Measurements from ENCODE around the gene MINDY4B. TPM values are rescaled to one million over a fixed set of nuclear protein-coding genes. Genes with fewer than 3 reads are reported as not detected.

MINDY4B gene
- total and polyA plus RNA-seq, 2 of the 8 experiments (the other 6 are each of a cell fraction or from before 2014, with no cell fraction given): not detected

GRCh38 chr3:150874666-150875219, 30.5 kb downstream of the MINDY4B start:
- no peak overlapping the region for H4K91ac ChIP-seq (replicated peaks; ENCODE audit: insufficient read length, low read length)
- no peak overlapping the region for H3K18ac ChIP-seq (ENCODE audit: extremely low read depth, low read length)
- no peak overlapping the region for H2BK20ac ChIP-seq (ENCODE audit: low read length)
- no peak overlapping the region for H3K4me3 ChIP-seq (ENCODE audit: extremely low read depth in 1 of 4, insufficient read depth in 2 of 4, low read depth in 3 of 4, low read length in 4 of 4)
- no peak overlapping the region for H4K5ac ChIP-seq (ENCODE audit: insufficient read length, low read depth, low read length)
- POLR2A ChIA-PET (ENCODE audit: partially characterized antibody): no interaction called here
- no peak overlapping the region for H2BK15ac ChIP-seq (ENCODE audit: low read length)
- DNase-seq (ENCODE audit: low read depth in 1 of 2, low spot score in 2 of 2) (no peak), FAIRE-seq (no peak)
- no peak overlapping the region for H3K14ac ChIP-seq (ENCODE audit: insufficient read length)
- no peak overlapping the region for H3K27ac ChIP-seq (ENCODE audit: low read depth, low read length)
- CTCF ChIA-PET (ENCODE audit: partially characterized antibody): interaction anchor here (0.6 to 3.3 kb wide), 8 partner anchors 11 to 268 kb away, joined by 3 to 17 read pairs (median 3); partner anchors contain the start of gene MED12L
- H3K23ac ChIP-seq (ENCODE audit: insufficient read length): no peak overlapping the region
- no peaks in the 10 kb centered on the region for H3K9me3 ChIP-seq (ENCODE audit: insufficient read depth in 2 of 2, low read depth in 1 of 2, low read length in 1 of 2)
- H3K4me1 ChIP-seq (replicated peaks in 1 of 4; ENCODE audit: control insufficient read depth in 3 of 4, insufficient read depth in 4 of 4, low read length in 3 of 4): no peaks in the 10 kb centered on the region
- H2AFZ ChIP-seq (ENCODE audit: low read length): no peak overlapping the region
- no peaks in the 10 kb centered on the region for H3K36me3 ChIP-seq (ENCODE audit: control insufficient read depth in 2 of 4, insufficient read depth in 4 of 4, low read length in 3 of 4)
- no peak overlapping the region for H3K4ac ChIP-seq (replicated peaks; ENCODE audit: insufficient read length, low read depth, low read length)
- no peak overlapping the region for H3K9ac ChIP-seq (replicated peaks in 1 of 4; ENCODE audit: extremely low read depth in 1 of 4, low read depth in 3 of 4, low read length in 3 of 4)
- H2AK5ac ChIP-seq (ENCODE audit: low read depth, low read length): no peak overlapping the region
- no peaks in the 10 kb centered on the region for H4K20me1 ChIP-seq (replicated peaks in 1 of 2; ENCODE audit: control insufficient read depth in 1 of 2, insufficient read depth in 2 of 2, low read length in 2 of 2)
- H3K79me2 ChIP-seq (ENCODE audit: control insufficient read depth in 1 of 2, insufficient read depth in 2 of 2, low read length in 2 of 2): no peaks in the 10 kb centered on the region
- 87% methylated on average over 1 of the region's 1 CpG; no CpG with 5 or more reads in 1 of the 2 experiments for WGBS, 2 experiments (ENCODE audit: extremely low coverage in 1 of 2, insufficient coverage in 1 of 2, insufficient read length in 1 of 2, insufficient replicate concordance in 2 of 2, low coverage in 1 of 2, low lambda C conversion rate in 2 of 2, missing lambda C conversion rate in 1 of 2)
- H3K4me2 ChIP-seq (ENCODE audit: insufficient read depth in 1 of 2, low read depth in 2 of 2, low read length in 2 of 2): no peak overlapping the region
- no peak overlapping the region for H4K8ac ChIP-seq (ENCODE audit: extremely low read depth, insufficient read depth, low read length)
- H3K56ac ChIP-seq (replicated peaks; ENCODE audit: insufficient read length, low read depth, low read length): no peak overlapping the region
- H2BK5ac ChIP-seq (ENCODE audit: low read depth, low read length): no peak overlapping the region
- H3K23me2 ChIP-seq (ENCODE audit: low read depth, low read length): no peaks in the 10 kb centered on the region
- H3K79me1 ChIP-seq (ENCODE audit: low read depth, low read length): no peaks in the 10 kb centered on the region
- no peak overlapping the region for H2BK12ac ChIP-seq (ENCODE audit: low read depth, low read length)
- no peak overlapping the region for H2BK120ac ChIP-seq (replicated peaks; ENCODE audit: low read depth, low read length)
- H3K27me3 ChIP-seq (replicated peaks in 1 of 4; ENCODE audit: control insufficient read depth in 3 of 4, extremely low read depth in 1 of 4, insufficient read depth in 3 of 4, low read length in 3 of 4): no peaks in the 10 kb centered on the region
- TF ChIP-seq KDM4A (IDR thresholded peaks at IDR 0.05; ENCODE audit: low read depth, low read length, severe bottlenecking): no peak
- TF ChIP-seq CEBPB (IDR thresholded peaks at IDR 0.05; ENCODE audit: low read depth, low read length): no peak
- no peak for TF ChIP-seq RNF2 (IDR thresholded peaks at IDR 0.05; ENCODE audit: borderline replicate concordance, low read depth, low read length, missing control alignments, poor library complexity, severe bottlenecking)
- TF ChIP-seq ATF2 (IDR thresholded peaks at IDR 0.05; ENCODE audit: low read length): no peak
- TF ChIP-seq SUZ12 (IDR thresholded peaks at IDR 0.05; ENCODE audit: low read length): no peak
- TF ChIP-seq GABPA (IDR thresholded peaks at IDR 0.05; ENCODE audit: borderline replicate concordance, insufficient read depth, low read length): no peak
- no peak for TF ChIP-seq JUN (IDR thresholded peaks at IDR 0.05; ENCODE audit: low read depth, low read length)
- TF ChIP-seq CREB1 (IDR thresholded peaks at IDR 0.05): no peak
- no peak for TF ChIP-seq ASH2L (IDR thresholded peaks at IDR 0.05; ENCODE audit: low read length)
- TF ChIP-seq POU5F1 (IDR thresholded peaks at IDR 0.05; ENCODE audit: low read depth, low read length): no peak
- no peak for TF ChIP-seq BCL11A (IDR thresholded peaks at IDR 0.05; ENCODE audit: low read depth in 2 of 2, low read length in 2 of 2)
- TF ChIP-seq ZNF274 (IDR thresholded peaks at IDR 0.05; ENCODE audit: borderline replicate concordance, extremely low read depth, low read length): no peak

Data from H1 (cell line).